Pancreas (tissue), 10 donors: Measurements from ENCODE around the gene ADCY5. TPM values are rescaled to one million over a fixed set of nuclear protein-coding genes. Genes with fewer than 3 reads are reported as not detected.

Experiments used
- ATAC-seq, 4 donors: fragments of 200-7000 bp; cut with Tn5 transposase; one replicate each; pipeline versions ENCODE4 v1.8.0 to v1.9.1; 2020; ENCODE audit warnings: mild to moderate bottlenecking in 4 of 4, moderate library complexity in 4 of 4
- DNase-seq, 6 donors: peaks; one replicate each; pipeline ENCODE4 v3.0.0-alpha.2; 2020
- FAIRE-seq: peaks from 2 replicates; lab custom pipeline; 2012; peaks lifted over from hg19 to GRCh38; lab: Jason Lieb, UNC
- H3K27ac ChIP-seq, 4 donors: fragments of 200-600 bp; sonication (generic); 1 replicate in 3 of 4; 2 replicates in 1 of 4; pipeline versions ENCODE4 v1.5.0 to v1.8.0; 2020
- H3K27me3 ChIP-seq, 4 donors: fragments of 200-600 bp; one replicate each; pipeline ENCODE4 v1.8.0; 2021
- H3K36me3 ChIP-seq, 3 donors: fragments of 200-600 bp; sonication (generic) in 1 of 3; one replicate each; pipeline versions ENCODE4 v1.5.0 to v1.8.0; 2020 to 2021
- H3K4me1 ChIP-seq, 3 donors: fragments of 200-600 bp; one replicate each; pipeline ENCODE4 v1.8.0; 2021
- H3K4me3 ChIP-seq, 4 donors: fragments of 200-600 bp; sonication (generic) in 2 of 4; one replicate each; pipeline versions ENCODE4 v1.5.0 to v1.8.0; 2020 to 2021
- H3K9me3 ChIP-seq, 4 donors: fragments of 200-600 bp; one replicate each; pipeline ENCODE4 v1.8.0; 2021
- CTCF ChIP-seq, 4 donors: fragments of 200-600 bp; sonication (generic) in 3 of 4; IDR thresholded peaks; one replicate each; pipeline versions ENCODE4 v1.5.0 to v1.8.0; 2021; ENCODE audit warnings: antibody characterized with exemption in 4 of 4
- WGBS, 2 donors: extraction: QIAGEN DNeasy Blood & Tissue Kit; methylation state at CpG; one replicate each; pipeline ENCODE4 v1.1.7; 2013; 5-methylcytosine and 5-hydroxymethylcytosine counted together
- intact Hi-C, 3 donors: fragments of 100-400 bp; cut with DNase I; formaldehyde crosslinking; loops; one replicate each; pipeline versions ENCODE4 v1.11.1 to v1.14.2; 2022
- polyA plus RNA-seq, 2 donors: library from polyadenylated mRNA; stranded (reverse); fragments of 200-250 nt; gene quantifications; one replicate each; pipeline ENCODE4 v1.2.3, GENCODE V29; 2013
- total RNA-seq, 6 donors: library from RNA; stranded (reverse); fragmentation: NEBNext Ultra II Directional in 4 of 6; extraction: Animal tissue kit (Norgen Biotek cat#: 25700) in 4 of 6; gene quantifications; one replicate each; pipeline versions ENCODE4 v1.2.1 to v1.2.4, GENCODE V29; 2021 to 2023
- donor health status: healthy with polysubstance abuse.
- donor health status: DM: no; HTN: no; CAD: no; lungs with moderate emphysema.
- donor health status: DM: no; HTN: no; CAD: no.
- donor health status: control.
- donor health status: control.
- donor health status: Bipolar disorder and iron deficiency.
- donor health status: DM: yes; HTN: yes; CAD: no.
- donor health status: DM: no; HTN: no; CAD: no.
- donor health status: DM: no; HTN: no; CAD: no.
- donor health status: DM: yes; HTN: yes; CAD: no.

ADCY5 gene
- total and polyA plus RNA-seq, 8 donors, result 6.0 to 13.4 (median 9.6) TPM

GRCh38 chr3:123367467-123368154, 81.3 kb downstream of the ADCY5 start:
- Histone ChIP-seq H3K36me3 (no peaks in the 10 kb centered on the region), H3K4me1 (no peaks in the 10 kb centered on the region), H3K27me3 (no peaks in the 10 kb centered on the region), H3K4me3 (no peak overlapping the region), H3K9me3 (no peaks in the 10 kb centered on the region), H3K27ac (peak overlapping the region in 2 of 4 donors; percentile 62 to 63)
- ATAC-seq (peak in 3 of 4 donors; percentile 49 to 62 (median 57)), DNase-seq (no peak), FAIRE-seq (no peak)
- intact Hi-C loops, result no loop called here
- TF ChIP-seq CTCF (IDR thresholded peaks at IDR 0.05), result no peak
- 59 to 60% methylated on average over 9 of the region's 9 CpGs for WGBS, 2 donors

GRCh38 chr3:123365450-123366143, 83.3 kb downstream of the ADCY5 start:
- no peaks in the 10 kb centered on the region for H3K9me3 ChIP-seq
- no peak overlapping the region for H3K4me3 ChIP-seq
- intact Hi-C loops, result no loop called here
- no peaks in the 10 kb centered on the region for H3K27me3 ChIP-seq
- 66 to 75% methylated on average over 6 of the region's 6 CpGs for WGBS, 2 donors
- no peak overlapping the region for H3K27ac ChIP-seq
- peak in 1 of 4 donors; percentile 30 for TF ChIP-seq CTCF (IDR thresholded peaks at IDR 0.05)
- FAIRE-seq (no peak), DNase-seq (no peak), ATAC-seq (peak in 3 of 4 donors; percentile 57 to 73 (median 64))
- no peaks in the 10 kb centered on the region for H3K4me1 ChIP-seq
- H3K36me3 ChIP-seq, result no peaks in the 10 kb centered on the region

- Histone ChIP-seq H3K36me3 (no peaks in the 10 kb centered on the region), H3K4me1 (no peaks in the 10 kb centered on the region), H3K27ac (no peak overlapping the region), H3K4me3 (no peak overlapping the region), H3K9me3 (no peaks in the 10 kb centered on the region), H3K27me3 (no peaks in the 10 kb centered on the region)
- no peak for TF ChIP-seq CTCF (IDR thresholded peaks at IDR 0.05)
- 58 to 66% methylated on average over 4 of the region's 4 CpGs for WGBS, 2 donors
- ATAC-seq (no peak), FAIRE-seq (no peak), DNase-seq (no peak)
- intact Hi-C loops, result no loop called here
Measured at GRCh38 chr3:123361071-123361470, 87.8 kb downstream of the ADCY5 start.

- Histone ChIP-seq H3K4me1 (no peaks in the 10 kb centered on the region), H3K36me3 (no peaks in the 10 kb centered on the region), H3K4me3 (no peak overlapping the region), H3K27ac (no peak overlapping the region), H3K9me3 (no peaks in the 10 kb centered on the region), H3K27me3 (no peaks in the 10 kb centered on the region)
- 71 to 76% methylated on average over 3 of the region's 3 CpGs for WGBS, 2 donors
- no peak for ATAC-seq
- no peak for FAIRE-seq
- intact Hi-C loops, result no loop called here
- no peak for DNase-seq
- no peak for TF ChIP-seq CTCF (IDR thresholded peaks at IDR 0.05)
Measured at GRCh38 chr3:123357275-123357674, 91.6 kb downstream of the ADCY5 start.

GRCh38 chr3:123353850-123354233, 95.0 kb downstream of the ADCY5 start:
- ATAC-seq, result no peak
- 82 to 88% methylated on average over 3 of the region's 3 CpGs for WGBS, 2 donors
- intact Hi-C loops, result no loop called here
- FAIRE-seq, result no peak
- Histone ChIP-seq H3K4me1 (no peaks in the 10 kb centered on the region), H3K36me3 (no peaks in the 10 kb centered on the region), H3K27ac (no peak overlapping the region), H3K9me3 (no peaks in the 10 kb centered on the region), H3K4me3 (no peak overlapping the region), H3K27me3 (no peaks in the 10 kb centered on the region)
- no peak for TF ChIP-seq CTCF (IDR thresholded peaks at IDR 0.05)
- no peak for DNase-seq
